ENCODE data around the gene ABHD10.

Gene ABHD10

DNA sequence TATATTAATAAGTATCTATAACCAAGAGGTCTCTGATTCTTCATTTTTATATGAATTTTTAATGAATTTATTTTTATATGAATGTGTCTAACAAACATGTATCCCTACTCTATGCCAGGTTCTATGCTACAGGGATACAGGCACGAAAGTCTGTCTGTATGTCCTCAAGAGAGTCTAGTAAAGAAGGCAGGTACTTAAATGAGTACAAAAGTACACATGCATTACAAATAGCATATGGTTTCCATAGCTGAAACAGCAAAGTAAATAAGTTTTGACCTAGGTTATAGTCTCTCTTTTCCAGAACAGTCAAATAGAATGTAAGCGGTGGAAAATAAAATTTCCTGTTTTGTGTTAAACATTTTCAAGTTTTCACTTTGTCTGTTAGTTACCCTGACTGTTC lies 13.3 kb upstream of the ABHD10 start:
- TF ChIP-seq, protein P1, sequence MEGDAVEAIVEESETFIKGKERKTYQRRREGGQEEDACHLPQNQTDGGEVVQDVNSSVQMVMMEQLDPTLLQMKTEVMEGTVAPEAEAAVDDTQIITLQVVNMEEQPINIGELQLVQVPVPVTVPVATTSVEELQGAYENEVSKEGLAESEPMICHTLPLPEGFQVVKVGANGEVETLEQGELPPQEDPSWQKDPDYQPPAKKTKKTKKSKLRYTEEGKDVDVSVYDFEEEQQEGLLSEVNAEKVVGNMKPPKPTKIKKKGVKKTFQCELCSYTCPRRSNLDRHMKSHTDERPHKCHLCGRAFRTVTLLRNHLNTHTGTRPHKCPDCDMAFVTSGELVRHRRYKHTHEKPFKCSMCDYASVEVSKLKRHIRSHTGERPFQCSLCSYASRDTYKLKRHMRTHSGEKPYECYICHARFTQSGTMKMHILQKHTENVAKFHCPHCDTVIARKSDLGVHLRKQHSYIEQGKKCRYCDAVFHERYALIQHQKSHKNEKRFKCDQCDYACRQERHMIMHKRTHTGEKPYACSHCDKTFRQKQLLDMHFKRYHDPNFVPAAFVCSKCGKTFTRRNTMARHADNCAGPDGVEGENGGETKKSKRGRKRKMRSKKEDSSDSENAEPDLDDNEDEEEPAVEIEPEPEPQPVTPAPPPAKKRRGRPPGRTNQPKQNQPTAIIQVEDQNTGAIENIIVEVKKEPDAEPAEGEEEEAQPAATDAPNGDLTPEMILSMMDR (conservative IDR thresholded peaks at IDR 0.05; ENCODE audit: low read depth, low read length): no peak
- H3K27me3 ChIP-seq (ENCODE audit: insufficient read depth, low read depth): no peaks in the 10 kb centered on the region
- H3K9ac ChIP-seq: no peak overlapping the region
- H2AFZ ChIP-seq (ENCODE audit: low read depth): no peak overlapping the region
- no peaks in the 10 kb centered on the region for H3K79me2 ChIP-seq (ENCODE audit: insufficient read depth, low read depth)
- H3K36me3 ChIP-seq (ENCODE audit: insufficient read depth): no peaks in the 10 kb centered on the region
- no peak overlapping the region for H3K4me3 ChIP-seq (IDR thresholded peaks at IDR 0.05; ENCODE audit: insufficient read depth, low read depth, low read length)
- H3K4me2 ChIP-seq: no peak overlapping the region
- H3K4me1 ChIP-seq (ENCODE audit: low read depth, poor library complexity, severe bottlenecking): peaks cover 11% of the 10 kb centered on the region
- H4K20me1 ChIP-seq (ENCODE audit: insufficient read depth): no peaks in the 10 kb centered on the region
- no peak overlapping the region for H3K27ac ChIP-seq

DNA sequence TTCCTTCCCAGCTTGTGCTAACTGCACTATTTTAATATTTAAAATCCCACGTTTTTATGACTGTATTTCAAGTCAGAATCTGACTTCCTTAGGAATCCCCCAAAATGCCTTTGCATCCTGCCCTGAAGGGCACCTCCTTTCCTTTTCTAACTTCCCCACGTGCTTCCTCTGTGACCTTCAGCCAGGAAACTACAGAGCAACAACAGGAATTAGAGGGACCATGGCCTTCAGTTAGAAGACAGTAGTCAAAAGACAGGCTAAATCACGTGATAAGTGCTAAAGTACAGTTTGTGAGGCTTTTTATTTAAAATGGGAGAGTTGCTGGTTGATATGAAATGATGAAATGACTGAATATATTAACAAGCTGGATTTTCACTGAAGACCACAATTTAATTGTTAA lies 11.8 kb upstream of the ABHD10 start:
- TF ChIP-seq, protein P1 (conservative IDR thresholded peaks at IDR 0.05; ENCODE audit: low read depth, low read length): no peak
- no peaks in the 10 kb centered on the region for H3K36me3 ChIP-seq (ENCODE audit: insufficient read depth)
- no peak overlapping the region for H3K27ac ChIP-seq
- H3K4me3 ChIP-seq (IDR thresholded peaks at IDR 0.05; ENCODE audit: insufficient read depth, low read depth, low read length): no peak overlapping the region
- no peaks in the 10 kb centered on the region for H3K79me2 ChIP-seq (ENCODE audit: insufficient read depth, low read depth)
- no peaks in the 10 kb centered on the region for H3K27me3 ChIP-seq (ENCODE audit: insufficient read depth, low read depth)
- H3K4me2 ChIP-seq: no peak overlapping the region
- peaks cover 11% of the 10 kb centered on the region for H3K4me1 ChIP-seq (ENCODE audit: low read depth, poor library complexity, severe bottlenecking)
- H3K9ac ChIP-seq: no peak overlapping the region
- no peaks in the 10 kb centered on the region for H4K20me1 ChIP-seq (ENCODE audit: insufficient read depth)
- H2AFZ ChIP-seq (ENCODE audit: low read depth): no peak overlapping the region

DNA sequence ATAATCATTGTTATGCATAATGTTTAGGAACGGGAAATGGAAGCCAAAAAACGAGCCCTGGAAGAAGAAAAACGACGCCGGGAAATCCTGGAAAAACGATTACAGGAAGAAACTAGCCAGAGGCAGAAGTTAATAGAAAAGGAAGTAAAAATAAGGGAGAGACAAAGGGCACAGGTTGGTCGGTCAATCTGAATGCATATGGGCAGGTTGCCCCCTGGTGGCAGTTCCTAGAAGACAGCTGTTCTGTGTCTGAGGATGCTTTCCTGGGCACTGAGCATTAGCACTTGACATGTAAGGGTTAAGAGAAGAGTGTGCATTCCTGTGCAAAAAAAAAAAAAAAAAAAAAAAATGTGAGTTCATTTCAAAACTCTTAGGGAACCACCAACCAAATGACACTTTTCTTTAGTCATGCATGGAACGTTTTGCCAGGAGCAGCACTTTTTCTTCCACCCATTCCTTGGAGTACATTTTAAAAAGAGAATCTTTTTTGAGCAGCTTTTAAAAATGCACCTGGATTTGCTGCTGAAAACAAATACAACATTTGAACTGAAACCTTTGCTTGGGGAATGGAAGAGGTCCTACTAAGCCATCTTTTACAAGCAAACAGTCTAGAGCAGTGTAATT lies 11.1 kb upstream of the ABHD10 start:
- Histone ChIP-seq H3K4me3 (IDR thresholded peaks at IDR 0.05; ENCODE audit: insufficient read depth, low read depth, low read length) (no peak overlapping the region), H3K27ac (no peak overlapping the region), H3K79me2 (ENCODE audit: insufficient read depth, low read depth) (no peaks in the 10 kb centered on the region), H2AFZ (ENCODE audit: low read depth) (no peak overlapping the region), H3K9ac (no peak overlapping the region), H4K20me1 (ENCODE audit: insufficient read depth) (no peaks in the 10 kb centered on the region), H3K27me3 (ENCODE audit: insufficient read depth, low read depth) (no peaks in the 10 kb centered on the region), H3K4me2 (no peak overlapping the region), H3K36me3 (ENCODE audit: insufficient read depth) (no peaks in the 10 kb centered on the region), H3K4me1 (ENCODE audit: low read depth, poor library complexity, severe bottlenecking) (peaks cover 11% of the 10 kb centered on the region)
- TF ChIP-seq, protein P1 (conservative IDR thresholded peaks at IDR 0.05; ENCODE audit: low read depth, low read length): peak; percentile 93

DNA sequence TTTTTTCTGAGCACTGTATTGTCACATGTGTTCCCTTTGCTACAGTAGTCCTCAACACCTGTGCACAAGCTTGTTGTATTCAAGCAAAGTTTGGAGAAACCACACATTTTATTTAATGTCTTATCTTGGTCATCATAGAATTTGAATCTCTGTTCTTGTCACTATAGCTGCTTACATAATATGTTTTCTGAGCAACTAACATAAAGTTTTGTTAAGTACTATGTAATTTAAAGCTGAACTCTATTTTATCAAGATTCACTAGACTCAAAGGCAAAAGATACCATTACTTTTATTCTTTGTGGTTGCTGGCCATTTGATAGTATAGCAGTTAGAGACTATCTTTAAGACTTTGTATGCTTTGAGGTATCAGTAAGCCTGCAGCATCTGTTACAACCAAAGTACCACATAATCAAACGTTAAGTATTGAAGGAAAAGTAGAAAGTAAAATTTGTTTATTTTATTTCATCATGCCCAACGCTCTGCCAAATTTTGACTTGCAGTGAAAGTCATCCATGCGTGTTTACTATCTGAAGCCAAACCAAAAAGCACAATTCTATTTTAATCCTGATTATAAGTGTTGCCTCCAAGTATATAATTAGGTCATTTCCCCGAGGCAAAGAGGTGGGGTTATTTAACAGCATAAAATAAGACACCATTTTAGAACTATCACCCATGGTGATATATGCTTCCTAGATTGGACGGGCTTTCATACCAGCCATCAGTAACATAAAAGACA lies 10.3 kb upstream of the ABHD10 start:
- TF ChIP-seq, protein P1 (conservative IDR thresholded peaks at IDR 0.05; ENCODE audit: low read depth, low read length): no peak
- Histone ChIP-seq H3K4me3 (IDR thresholded peaks at IDR 0.05; ENCODE audit: insufficient read depth, low read depth, low read length) (no peak overlapping the region), H4K20me1 (ENCODE audit: insufficient read depth) (no peaks in the 10 kb centered on the region), H3K9ac (no peak overlapping the region), H3K36me3 (ENCODE audit: insufficient read depth) (no peaks in the 10 kb centered on the region), H2AFZ (ENCODE audit: low read depth) (no peak overlapping the region), H3K27me3 (ENCODE audit: insufficient read depth, low read depth) (no peaks in the 10 kb centered on the region), H3K79me2 (ENCODE audit: insufficient read depth, low read depth) (no peaks in the 10 kb centered on the region), H3K27ac (no peak overlapping the region), H3K4me1 (ENCODE audit: low read depth, poor library complexity, severe bottlenecking) (peaks cover 6% of the 10 kb centered on the region), H3K4me2 (no peak overlapping the region)

All from KMS-11 (cell line).